ENCODE results near the gene RGR. TPM values are rescaled to one million over a fixed set of nuclear protein-coding genes. Genes with fewer than 3 reads are reported as not detected.

The RGR gene
- total and polyA plus RNA-seq, 8 donors, result 0.26 to 0.27 TPM; not detected in 6

GRCh38 chr10:84234479-84234878 lies 10.4 kb upstream of the RGR start:
- no peak overlapping the region for H3K4me3 ChIP-seq
- H3K27ac ChIP-seq, result no peak overlapping the region
- DNase-seq (no peak), ATAC-seq (no peak)
- H3K27me3 ChIP-seq, result peaks cover 0 to 29% of the 10 kb centered on the region in 2 donors
- no peaks in the 10 kb centered on the region for H3K4me1 ChIP-seq
- H3K36me3 ChIP-seq, result no peaks in the 10 kb centered on the region
- H3K9me3 ChIP-seq, result no peaks in the 10 kb centered on the region
- TF ChIP-seq CTCF (IDR thresholded peaks at IDR 0.05), result no peak
- intact Hi-C loops (cut with DNase I), result no loop called here

GRCh38 chr10:84235096-84235495 lies 9.8 kb upstream of the RGR start:
- peaks cover 0 to 29% of the 10 kb centered on the region in 2 donors for H3K27me3 ChIP-seq
- no peaks in the 10 kb centered on the region for H3K9me3 ChIP-seq
- DNase-seq (no peak), ATAC-seq (no peak)
- intact Hi-C loops (cut with DNase I), result no loop called here
- H3K4me3 ChIP-seq, result no peak overlapping the region
- H3K36me3 ChIP-seq, result no peaks in the 10 kb centered on the region
- no peak overlapping the region for H3K27ac ChIP-seq
- no peak for TF ChIP-seq CTCF (IDR thresholded peaks at IDR 0.05)
- H3K4me1 ChIP-seq, result no peaks in the 10 kb centered on the region

GRCh38 chr10:84236807-84237198 lies 8.1 kb upstream of the RGR start:
- no peaks in the 10 kb centered on the region for H3K9me3 ChIP-seq
- H3K27ac ChIP-seq, result no peak overlapping the region
- no peak for ATAC-seq
- peaks cover 0 to 29% of the 10 kb centered on the region in 2 donors for H3K27me3 ChIP-seq
- H3K4me1 ChIP-seq, result no peaks in the 10 kb centered on the region
- intact Hi-C loops (cut with DNase I), result no loop called here
- H3K36me3 ChIP-seq, result no peaks in the 10 kb centered on the region
- no peak for DNase-seq
- TF ChIP-seq CTCF (IDR thresholded peaks at IDR 0.05), result no peak
- no peak overlapping the region for H3K4me3 ChIP-seq

GRCh38 chr10:84237199-84238051 lies 7.4 kb upstream of the RGR start:
- intact Hi-C loops (cut with DNase I), result no loop called here
- no peak for ATAC-seq
- no peaks in the 10 kb centered on the region for H3K4me1 ChIP-seq
- TF ChIP-seq CTCF (IDR thresholded peaks at IDR 0.05), result no peak
- no peak overlapping the region for H3K27ac ChIP-seq
- peaks cover 0 to 29% of the 10 kb centered on the region in 2 donors for H3K27me3 ChIP-seq
- DNase-seq, result no peak
- H3K9me3 ChIP-seq, result no peaks in the 10 kb centered on the region
- H3K4me3 ChIP-seq, result no peak overlapping the region
- no peaks in the 10 kb centered on the region for H3K36me3 ChIP-seq

GRCh38 chr10:84238909-84239308 lies 5.9 kb upstream of the RGR start:
- intact Hi-C loops (cut with DNase I), result no loop called here

More at GRCh38 chr10:84238909-84239308, 5.9 kb upstream of the RGR start:
- no peaks in the 10 kb centered on the region for H3K36me3 ChIP-seq
- H3K4me3 ChIP-seq, result no peak overlapping the region
- no peak for TF ChIP-seq CTCF (IDR thresholded peaks at IDR 0.05)
- H3K27me3 ChIP-seq, result peaks cover 0 to 29% of the 10 kb centered on the region in 2 donors
- DNase-seq, result no peak
- H3K27ac ChIP-seq, result no peak overlapping the region
- ATAC-seq, result no peak
- H3K4me1 ChIP-seq, result no peaks in the 10 kb centered on the region
- H3K9me3 ChIP-seq, result no peaks in the 10 kb centered on the region

Data from left lung (tissue), 10 donors.